Right atrium auricular region (tissue), 2 donors: ENCODE data around the gene SORCS1. TPM values are rescaled to one million over a fixed set of nuclear protein-coding genes. Genes with fewer than 3 reads are reported as not detected.

ENCODE experiments used
- DNase-seq: peaks from one replicate; pipeline ENCODE4 v3.0.0-alpha.2; 2019; ENCODE audit warnings: low spot score
- H3K27ac ChIP-seq, 2 donors: fragments of 200-600 bp; sonication (generic); 1 replicate in 1 of 2; 2 replicates in 1 of 2; pipeline ENCODE4 v1.5.1; 2016 to 2019
- H3K27me3 ChIP-seq, 2 donors: fragments of 200-600 bp; sonication (generic); one replicate each; pipeline versions ENCODE4 v1.5.1 to v1.6.0; 2017 to 2019
- H3K36me3 ChIP-seq: fragments of 200-600 bp; sonication (generic); one replicate; pipeline ENCODE4 v1.5.1; 2016
- H3K4me1 ChIP-seq, 2 donors: fragments of 200-600 bp; sonication (generic); one replicate each; pipeline versions ENCODE4 v1.5.1 to v1.6.0; 2017 to 2019
- H3K4me3 ChIP-seq, 2 donors: fragments of 200-600 bp; sonication (generic); 1 replicate in 1 of 2; 2 replicates in 1 of 2; pipeline ENCODE4 v1.5.1; 2017 to 2019; ENCODE audit warnings: mild to moderate bottlenecking in 1 of 2, moderate library complexity in 1 of 2
- H3K9me3 ChIP-seq, 2 donors: fragments of 200-600 bp; sonication (generic); one replicate each; pipeline ENCODE4 v1.5.1; 2019
- CTCF ChIP-seq, 2 donors: fragments of 200-600 bp; sonication (generic); IDR thresholded peaks; one replicate each; pipeline ENCODE4 v1.5.1; 2019; ENCODE audit warnings: antibody characterized with exemption in 2 of 2
- total RNA-seq, 2 donors: library from RNA; depleted of rRNA; stranded (reverse); fragments of >200 nt; gene quantifications; one replicate each; pipeline ENCODE4 v1.1.0, GENCODE V29; 2016

Gene SORCS1
- total RNA-seq, 2 donors from 2014 or later = 1.6 to 4.2 TPM

GRCh38 chr10:106567629-106568028 is 596.9 kb downstream of the SORCS1 start:
- no peaks in the 10 kb centered on the region for H3K4me1 ChIP-seq
- no peaks in the 10 kb centered on the region for H3K36me3 ChIP-seq
- no peak overlapping the region for H3K27ac ChIP-seq
- TF ChIP-seq CTCF (IDR thresholded peaks at IDR 0.05) = no peak
- H3K27me3 ChIP-seq = no peaks in the 10 kb centered on the region
- no peak overlapping the region for H3K4me3 ChIP-seq
- no peak for DNase-seq
- H3K9me3 ChIP-seq = no peaks in the 10 kb centered on the region

GRCh38 chr10:106566873-106567272 is 597.6 kb downstream of the SORCS1 start:
- TF ChIP-seq CTCF (IDR thresholded peaks at IDR 0.05) = no peak
- Histone ChIP-seq H3K36me3 (no peaks in the 10 kb centered on the region), H3K27me3 (no peaks in the 10 kb centered on the region), H3K4me1 (no peaks in the 10 kb centered on the region), H3K4me3 (no peak overlapping the region), H3K27ac (no peak overlapping the region), H3K9me3 (no peaks in the 10 kb centered on the region)
- no peak for DNase-seq

GRCh38 chr10:106565546-106565945 is 599.0 kb downstream of the SORCS1 start:
- no peak for TF ChIP-seq CTCF (IDR thresholded peaks at IDR 0.05)
- Histone ChIP-seq H3K4me1 (no peaks in the 10 kb centered on the region), H3K36me3 (no peaks in the 10 kb centered on the region), H3K27me3 (no peaks in the 10 kb centered on the region), H3K4me3 (no peak overlapping the region), H3K9me3 (no peaks in the 10 kb centered on the region), H3K27ac (no peak overlapping the region)
- no peak for DNase-seq

- Histone ChIP-seq H3K4me3 (no peak overlapping the region), H3K27me3 (no peaks in the 10 kb centered on the region), H3K4me1 (no peaks in the 10 kb centered on the region), H3K27ac (no peak overlapping the region), H3K9me3 (no peaks in the 10 kb centered on the region), H3K36me3 (no peaks in the 10 kb centered on the region)
- DNase-seq = no peak
- TF ChIP-seq CTCF (IDR thresholded peaks at IDR 0.05) = no peak
These were observed 601.1 kb downstream of the SORCS1 start for GRCh38 chr10:106563384-106563783.

GRCh38 chr10:106560925-106561640 is 603.4 kb downstream of the SORCS1 start:
- no peaks in the 10 kb centered on the region for H3K27me3 ChIP-seq
- no peaks in the 10 kb centered on the region for H3K36me3 ChIP-seq
- no peak overlapping the region for H3K27ac ChIP-seq
- TF ChIP-seq CTCF (IDR thresholded peaks at IDR 0.05) = no peak
- H3K9me3 ChIP-seq = no peaks in the 10 kb centered on the region
- H3K4me1 ChIP-seq = no peaks in the 10 kb centered on the region
- no peak for DNase-seq
- H3K4me3 ChIP-seq = no peak overlapping the region

- Histone ChIP-seq H3K4me1 (no peaks in the 10 kb centered on the region), H3K27me3 (no peaks in the 10 kb centered on the region), H3K9me3 (no peaks in the 10 kb centered on the region), H3K36me3 (no peaks in the 10 kb centered on the region), H3K4me3 (no peak overlapping the region), H3K27ac (no peak overlapping the region)
- TF ChIP-seq CTCF (IDR thresholded peaks at IDR 0.05) = no peak
- no peak for DNase-seq
These were observed 605.1 kb downstream of the SORCS1 start for GRCh38 chr10:106559442-106559841.
